Stimulated activated CD8-positive, alpha-beta memory T cell treated with anti-CD3 and anti-CD28 coated beads, Interleukin-2, amount 100 ng/mL, for 1 hour (primary cell): ENCODE results near the gene GPLD1.
"Not testable (repeated sequence)": the region's sequence is repeated elsewhere in the genome, so short reads cannot be mapped to it uniquely, and the experiment has no call there.

Experiments used
- DNase-seq, 2 donors: peaks; one replicate each; pipeline ENCODE4 v3.0.0-alpha.2; 2020; ENCODE audit warnings: low read depth in 2 of 2

Gene GPLD1

GRCh38 chr6:24382891-24383494 is 106.4 kb downstream of the GPLD1 start:
- DNase-seq, result not testable (repeated sequence)

GRCh38 chr6:24382220-24382540 is 107.2 kb downstream of the GPLD1 start:
- DNase-seq, result no peak

DNA sequence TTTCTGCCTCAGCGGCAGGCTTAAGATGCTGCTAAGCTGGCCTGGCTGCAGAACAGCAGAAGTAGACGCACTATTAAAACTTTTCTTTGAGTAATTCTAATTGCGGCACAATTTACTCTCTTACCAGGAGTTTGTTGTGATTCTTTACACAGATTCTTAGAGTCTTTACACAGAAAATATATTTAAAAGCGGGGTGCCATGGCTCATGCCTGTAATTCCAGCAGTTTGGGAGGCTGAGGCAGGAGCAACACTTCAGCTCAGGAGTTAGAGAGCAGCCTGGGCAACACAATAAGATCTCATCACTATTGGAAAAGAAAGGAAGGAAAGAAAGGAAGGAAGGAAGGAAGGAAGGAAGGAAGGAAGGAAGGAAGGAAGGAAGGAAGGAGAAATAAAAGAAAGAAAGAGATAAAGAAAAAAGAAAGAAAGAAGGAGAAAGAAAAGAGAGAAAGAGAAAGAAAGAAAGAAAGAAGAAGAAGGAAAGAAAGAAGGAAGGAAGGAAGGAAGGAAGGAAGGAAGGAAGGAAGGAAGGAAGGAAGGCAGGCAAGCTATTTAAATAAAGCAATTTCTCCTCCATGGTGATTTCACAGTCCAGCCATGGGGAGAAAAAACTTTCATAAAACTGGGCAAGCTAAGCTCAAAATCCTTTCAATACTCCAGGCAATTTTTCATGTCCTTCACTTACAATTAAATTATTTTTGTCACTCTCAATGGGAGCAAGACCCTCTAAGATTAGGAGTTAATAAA is 107.7 kb downstream of the GPLD1 start:
- no peak for DNase-seq

DNA sequence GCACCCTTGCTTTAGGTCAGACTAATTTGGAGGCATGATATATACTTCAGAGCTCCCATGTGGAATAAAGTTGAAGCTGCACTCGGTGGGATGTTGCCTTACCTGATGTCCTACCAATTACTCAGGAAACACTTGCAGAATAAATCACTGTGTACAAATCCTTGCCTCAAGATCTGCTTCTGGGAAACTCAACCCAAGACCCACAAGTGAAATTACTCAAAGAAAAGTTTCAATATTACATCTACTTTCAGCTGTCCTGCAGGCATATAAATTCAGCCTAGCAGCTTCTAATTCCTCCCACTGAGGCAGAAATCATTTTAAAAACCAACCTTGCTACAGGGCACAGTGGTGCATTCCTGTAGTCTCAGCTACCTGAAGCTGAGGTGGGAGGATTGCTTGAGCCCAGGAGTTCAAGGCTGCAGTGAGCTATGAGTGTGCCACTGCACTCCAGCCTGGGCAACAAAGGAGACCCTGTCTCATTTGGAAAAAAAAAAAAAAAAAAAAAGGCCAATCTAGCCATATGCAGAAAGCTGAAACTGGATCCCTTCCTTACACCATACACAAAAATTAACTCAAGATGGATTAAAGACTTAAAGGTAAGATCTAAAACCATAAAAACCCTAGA is 110.8 kb downstream of the GPLD1 start:
- DNase-seq, result no peak
